H1 (cell line): Measurements from ENCODE around the gene COL4A2. TPM values are rescaled to one million over a fixed set of nuclear protein-coding genes. Genes with fewer than 3 reads are reported as not detected.

Experiments
- CTCF ChIA-PET: fragments of 300-600 bp; sonication (Branson Sonifier 250); formaldehyde crosslinking; loops from one replicate; lab custom pipeline; 2021; ENCODE audit not compliant: partially characterized antibody; lab: Charles Lee
- POLR2A ChIA-PET: fragments of 300-600 bp; sonication (Branson Sonifier 250); formaldehyde crosslinking; loops from one replicate; lab custom pipeline; 2021; ENCODE audit warnings: inconsistent platforms; ENCODE audit not compliant: partially characterized antibody; lab: Charles Lee
- DNase-seq, 2 experiments: peaks; one replicate each; pipeline versions ENCODE4 v3.0.0 to v3.0.0-alpha.2; 2010 to 2022; ENCODE audit warnings: low spot score in 2 of 2, low read depth in 1 of 2, mixed read lengths in 1 of 2
- FAIRE-seq: peaks from 2 replicates; lab custom pipeline; 2011; peaks lifted over from hg19 to GRCh38; lab: Jason Lieb, UNC
- H2AFZ ChIP-seq: 2 replicates; pipeline ENCODE4 v1.8.1; 2012; ENCODE audit warnings: low read length, inconsistent platforms
- H2AK5ac ChIP-seq: 2 replicates; pipeline ENCODE4 v1.6.1; 2013; ENCODE audit warnings: low read depth, low read length
- H2BK120ac ChIP-seq: replicated peaks from 2 replicates; pipeline ENCODE3; 2013; ENCODE audit warnings: low read depth, low read length, inconsistent platforms
- H2BK12ac ChIP-seq: 2 replicates; pipeline ENCODE4 v1.6.1; 2013; ENCODE audit warnings: low read depth, low read length
- H2BK15ac ChIP-seq: 2 replicates; pipeline ENCODE4 v1.6.1; 2013; ENCODE audit warnings: low read length
- H2BK20ac ChIP-seq: 2 replicates; pipeline ENCODE4 v1.6.1; 2013; ENCODE audit warnings: low read length
- H2BK5ac ChIP-seq: 2 replicates; pipeline ENCODE4 v1.6.1; 2013; ENCODE audit warnings: low read depth, low read length
- H3K14ac ChIP-seq: 2 replicates; pipeline ENCODE4 v1.6.1; 2013; ENCODE audit warnings: inconsistent platforms; ENCODE audit not compliant: insufficient read length
- H3K18ac ChIP-seq: 2 replicates; pipeline ENCODE4 v1.6.1; 2013; ENCODE audit warnings: low read length; ENCODE audit errors: extremely low read depth
- H3K23ac ChIP-seq: 2 replicates; pipeline ENCODE4 v1.6.1; 2013; ENCODE audit warnings: inconsistent platforms; ENCODE audit not compliant: insufficient read length
- H3K23me2 ChIP-seq: 2 replicates; pipeline ENCODE4 v1.6.1; 2013; ENCODE audit warnings: low read depth, low read length
- H3K27ac ChIP-seq: 2 replicates; pipeline ENCODE4 v1.6.1; 2011; ENCODE audit warnings: low read depth, low read length, inconsistent platforms
- H3K27me3 ChIP-seq, 4 experiments: replicated peaks in 1 of 4; 1 replicate in 1 of 4; 2 replicates in 3 of 4; pipeline versions ENCODE4 v1.6.1 to v1.8.1; 2011 to 2013; ENCODE audit warnings: low read length in 3 of 4, mild to moderate bottlenecking in 3 of 4, inconsistent platforms in 2 of 4, mixed read lengths in 2 of 4, moderate library complexity in 1 of 4; ENCODE audit not compliant: control insufficient read depth in 3 of 4, insufficient read depth in 3 of 4; ENCODE audit errors: extremely low read depth in 1 of 4
- H3K36me3 ChIP-seq, 4 experiments: 2 replicates each; pipeline versions ENCODE4 v1.6.1 to v1.8.1; 2011 to 2013; ENCODE audit warnings: mild to moderate bottlenecking in 4 of 4, low read length in 3 of 4, moderate library complexity in 2 of 4, control low read depth in 1 of 4, inconsistent platforms in 1 of 4; ENCODE audit not compliant: insufficient read depth in 4 of 4, control insufficient read depth in 2 of 4
- H3K4ac ChIP-seq: replicated peaks from 2 replicates; pipeline ENCODE3; 2013; ENCODE audit warnings: low read length, low read depth, mixed read lengths, inconsistent platforms; ENCODE audit not compliant: insufficient read length
- H3K4me1 ChIP-seq, 4 experiments: replicated peaks in 1 of 4; 1 replicate in 1 of 4; 2 replicates in 3 of 4; pipeline versions ENCODE4 v1.6.1 to v1.8.1; 2011 to 2013; ENCODE audit warnings: low read length in 3 of 4, inconsistent platforms in 2 of 4, mixed read lengths in 1 of 4; ENCODE audit not compliant: insufficient read depth in 4 of 4, control insufficient read depth in 3 of 4
- H3K4me2 ChIP-seq, 2 experiments: 2 replicates each; pipeline versions ENCODE4 v1.6.1 to v1.8.1; 2011 to 2013; ENCODE audit warnings: low read depth in 2 of 2, low read length in 2 of 2, control low read depth in 1 of 2, inconsistent platforms in 1 of 2, mild to moderate bottlenecking in 1 of 2; ENCODE audit not compliant: insufficient read depth in 1 of 2
- H3K4me3 ChIP-seq, 4 experiments: fragments of 200-600, 300-600 bp in 1 of 4; sonication (generic), shearing (Covaris generic), sonication (Bioruptor Twin) in 1 of 4; 2 replicates each; pipeline versions ENCODE4 v1.5.1 to v1.8.1; 2011 to 2016; ENCODE audit warnings: low read length in 4 of 4, low read depth in 3 of 4, control low read depth in 2 of 4, inconsistent platforms in 2 of 4, mild to moderate bottlenecking in 2 of 4, mixed read lengths in 1 of 4, moderate library complexity in 1 of 4; ENCODE audit not compliant: insufficient read depth in 2 of 4; ENCODE audit errors: extremely low read depth in 1 of 4
- H3K56ac ChIP-seq: replicated peaks from 2 replicates; pipeline ENCODE3; 2013; ENCODE audit warnings: low read depth, mild to moderate bottlenecking, mixed read lengths, low read length, inconsistent platforms; ENCODE audit not compliant: insufficient read length
- H3K79me1 ChIP-seq: 2 replicates; pipeline ENCODE4 v1.6.1; 2013; ENCODE audit warnings: low read depth, low read length, control low read depth
- H3K79me2 ChIP-seq, 2 experiments: 2 replicates each; pipeline versions ENCODE4 v1.6.1 to v1.8.1; 2012 to 2013; ENCODE audit warnings: low read length in 2 of 2, mild to moderate bottlenecking in 2 of 2, inconsistent platforms in 1 of 2; ENCODE audit not compliant: insufficient read depth in 2 of 2, control insufficient read depth in 1 of 2
- H3K9ac ChIP-seq, 4 experiments: replicated peaks in 1 of 4; 1 replicate in 1 of 4; 2 replicates in 3 of 4; pipeline versions ENCODE4 v1.6.1 to v1.8.1; 2011 to 2013; ENCODE audit warnings: low read depth in 3 of 4, low read length in 3 of 4, control low read depth in 2 of 4, mild to moderate bottlenecking in 2 of 4, moderate library complexity in 2 of 4, inconsistent platforms in 1 of 4; ENCODE audit errors: extremely low read depth in 1 of 4
- H3K9me3 ChIP-seq, 2 experiments: 2 replicates each; pipeline versions ENCODE4 v1.6.1 to v1.8.1; 2012 to 2013; ENCODE audit warnings: mild to moderate bottlenecking in 2 of 2, moderate library complexity in 2 of 2, control low read depth in 1 of 2, inconsistent platforms in 1 of 2, low read depth in 1 of 2, low read length in 1 of 2, mixed read lengths in 1 of 2; ENCODE audit not compliant: insufficient read depth in 2 of 2
- H4K20me1 ChIP-seq, 2 experiments: replicated peaks in 1 of 2; 2 replicates each; pipeline versions ENCODE3 to v1.8.1; 2011 to 2013; ENCODE audit warnings: inconsistent platforms in 2 of 2, low read length in 2 of 2, mild to moderate bottlenecking in 1 of 2; ENCODE audit not compliant: insufficient read depth in 2 of 2, control insufficient read depth in 1 of 2
- H4K5ac ChIP-seq: 2 replicates; pipeline ENCODE4 v1.6.1; 2013; ENCODE audit warnings: low read length, low read depth, mixed read lengths, inconsistent platforms; ENCODE audit not compliant: insufficient read length
- H4K8ac ChIP-seq: 2 replicates; pipeline ENCODE4 v1.8.0; 2013; ENCODE audit warnings: mild to moderate bottlenecking, moderate library complexity, low read length, inconsistent platforms; ENCODE audit not compliant: insufficient read depth; ENCODE audit errors: extremely low read depth
- H4K91ac ChIP-seq: replicated peaks from 2 replicates; pipeline ENCODE3; 2013; ENCODE audit warnings: low read length, mixed read lengths, inconsistent platforms; ENCODE audit not compliant: insufficient read length
- BRCA1 ChIP-seq: IDR thresholded peaks from 2 replicates; pipeline ENCODE4 v1.6.1; 2012; ENCODE audit warnings: low read depth, low read length, improper control_type of control experiment
- JUN ChIP-seq: IDR thresholded peaks from 2 replicates; pipeline ENCODE4 v1.6.1; 2011; ENCODE audit warnings: low read depth, mild to moderate bottlenecking, improper control_type of control experiment, low read length
- JUND ChIP-seq: IDR thresholded peaks from 2 replicates; pipeline ENCODE4 v1.6.1; 2011; ENCODE audit warnings: mild to moderate bottlenecking, improper control_type of control experiment, low read length
- SP4 ChIP-seq: IDR thresholded peaks from 2 replicates; pipeline ENCODE4 v1.6.1; 2012; ENCODE audit warnings: low read length, inconsistent platforms
- TAF1 ChIP-seq: IDR thresholded peaks from 2 replicates; pipeline ENCODE4 v1.6.1; 2011; ENCODE audit warnings: mild to moderate bottlenecking, low read depth, low read length
- WGBS, 2 experiments: shearing (Covaris generic) in 1 of 2; methylation state at CpG; one replicate each; pipeline versions ENCODE4 v1.1.6 to v1.1.7; 2013 to 2015; ENCODE audit warnings: low lambda C conversion rate in 2 of 2, mixed read lengths in 2 of 2, inconsistent platforms in 1 of 2, low coverage in 1 of 2, missing lambda C conversion rate in 1 of 2; ENCODE audit not compliant: insufficient replicate concordance in 2 of 2, insufficient coverage in 1 of 2, insufficient read length in 1 of 2; ENCODE audit errors: extremely low coverage in 1 of 2, missing lambda C conversion rate in 1 of 2; 5-methylcytosine and 5-hydroxymethylcytosine counted together
- polyA plus RNA-seq, 7 experiments: library from polyadenylated mRNA; depleted of rRNA in 3 of 7; stranded (reverse) in 5 of 7; unstranded in 2 of 7; fragments of >200 nt in 5 of 7; fragments of 200-250 nt in 2 of 7; gene quantifications; 1 replicate in 5 of 7; 2 replicates in 1 of 7; 4 replicates in 1 of 7; pipeline versions ENCODE4 v1.2.1 to v1.2.3, GENCODE V29; 2011 to 2013; ENCODE audit warnings: missing spikeins in 2 of 7, mixed read lengths in 2 of 7
- total RNA-seq: library from RNA; stranded (reverse); fragmentation: NEBNext Ultra II Directional; extraction: Animal tissue kit (Norgen Biotek cat#: 25700); gene quantifications from 2 replicates; pipeline ENCODE4 v1.2.1, GENCODE V29; 2021

The COL4A2 gene
- total and polyA plus RNA-seq, 2 of the 8 experiments (the other 6 are each of a cell fraction or from before 2014, with no cell fraction given) = 80.4 to 87.3 TPM

DNA sequence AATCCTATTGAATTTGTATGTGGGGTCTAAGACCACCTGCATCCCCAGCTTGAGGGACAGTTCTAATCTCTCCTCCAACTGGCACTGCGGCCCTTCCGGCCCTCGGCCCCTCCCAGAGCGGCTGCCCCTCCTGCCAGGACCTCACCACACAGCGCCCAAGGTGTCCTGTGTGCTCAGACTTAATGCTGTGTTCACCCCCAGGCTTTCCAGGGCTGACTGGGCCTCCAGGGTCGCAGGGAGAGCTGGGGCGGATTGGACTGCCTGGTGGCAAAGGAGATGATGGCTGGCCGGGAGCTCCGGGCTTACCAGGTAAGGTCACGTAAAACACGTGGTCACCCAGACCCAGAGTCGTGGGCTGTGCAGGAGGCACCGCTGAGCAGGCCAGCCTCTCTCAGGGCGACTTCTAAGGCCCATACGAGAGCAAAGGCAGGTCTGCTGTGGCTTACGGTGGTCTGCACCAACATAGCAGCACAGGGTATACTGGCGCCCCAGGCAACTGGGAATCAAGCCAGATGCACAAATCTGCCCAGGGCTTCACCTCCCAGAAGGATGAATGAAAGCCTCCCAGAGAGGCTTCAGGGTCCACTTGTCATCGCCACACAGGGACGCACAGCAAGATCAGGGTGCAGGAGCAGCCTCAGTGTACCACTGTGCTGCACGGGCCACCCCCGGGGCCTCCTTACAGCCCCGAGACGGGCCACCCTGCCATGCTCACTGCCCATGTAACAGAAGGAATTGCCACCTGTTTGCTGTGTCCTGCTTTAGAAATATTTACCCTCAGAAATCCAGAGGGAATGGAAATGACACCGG, 185.0 kb downstream of the COL4A2 start:
- H2AK5ac ChIP-seq = no peak overlapping the region
- CTCF ChIA-PET = interaction anchor here (0.8 to 1.5 kb wide), 2 partner anchors 19 to 36 kb away, joined by 3 to 4 read pairs; no protein-coding TSS in a partner anchor
- peak overlapping the region; percentile 17 for H4K91ac ChIP-seq
- no peaks in the 10 kb centered on the region for H4K20me1 ChIP-seq
- TF ChIP-seq TAF1 = no peak
- no peak for TF ChIP-seq JUN
- TF ChIP-seq SP4 = no peak
- no peak for TF ChIP-seq BRCA1
- no peak for TF ChIP-seq JUND
- no peak overlapping the region for H4K5ac ChIP-seq
- FAIRE-seq (no peak), DNase-seq (no peak)
- H3K23ac ChIP-seq = no peak overlapping the region
- H3K9me3 ChIP-seq = peaks cover 3 to 10% of the 10 kb centered on the region in 2 experiments; a peak in 2 of 4 replicates
- peaks cover 2 to 8% (median 6%) of the 10 kb centered on the region in 4 experiments; a peak in 4 of 7 replicates for H3K4me1 ChIP-seq
- no peak overlapping the region for H3K4ac ChIP-seq
- H3K4me2 ChIP-seq = no peak overlapping the region
- no peaks in the 10 kb centered on the region for H3K23me2 ChIP-seq
- H2AFZ ChIP-seq = no peak overlapping the region
- no peak overlapping the region for H2BK15ac ChIP-seq
- no peak overlapping the region for H3K56ac ChIP-seq
- peaks cover 7 to 42% (median 19%) of the 10 kb centered on the region in 4 experiments; a peak in 7 of 8 replicates for H3K36me3 ChIP-seq
- POLR2A ChIA-PET = no interaction called here
- no peak overlapping the region for H2BK12ac ChIP-seq
- WGBS, 2 experiments = 95% methylated on average over 24 of the region's 24 CpGs; no CpG with 5 or more reads in 1 of the 2 experiments
- no peak overlapping the region for H3K18ac ChIP-seq
- H2BK120ac ChIP-seq = no peak overlapping the region
- no peak overlapping the region for H3K9ac ChIP-seq
- no peaks in the 10 kb centered on the region; the same call in 1 of the 2 replicates for H3K79me1 ChIP-seq
- no peak overlapping the region for H3K4me3 ChIP-seq
- H3K27ac ChIP-seq = no peak overlapping the region
- H4K8ac ChIP-seq = no peak overlapping the region
- no peaks in the 10 kb centered on the region for H3K27me3 ChIP-seq
- no peaks in the 10 kb centered on the region for H3K79me2 ChIP-seq
- H3K14ac ChIP-seq = no peak overlapping the region
- H2BK5ac ChIP-seq = peak overlapping the region; percentile 44; the same call in 1 of the 2 replicates
- H2BK20ac ChIP-seq = no peak overlapping the region
